Measurements from ENCODE around the gene GPRIN3.

Gene GPRIN3

DNA sequence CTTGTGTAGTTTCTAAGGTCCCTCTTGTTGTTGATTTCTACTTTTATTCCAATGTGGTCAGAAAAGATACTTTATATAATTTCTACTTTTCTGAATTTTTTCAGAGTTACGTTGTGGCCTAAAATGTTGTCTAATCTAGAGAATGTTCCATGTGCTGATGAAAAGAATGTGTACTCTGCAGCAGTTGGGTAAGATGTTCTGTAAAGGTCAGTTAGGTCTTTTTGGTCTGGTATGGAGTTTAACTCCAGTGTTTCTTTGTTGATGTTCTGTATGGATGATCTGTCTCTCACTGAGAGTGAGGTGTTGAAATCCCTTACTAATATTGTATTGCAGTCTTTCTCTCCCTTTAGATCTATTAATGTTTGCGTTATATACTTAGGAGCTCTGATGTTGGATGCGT is 37.0 kb upstream of the GPRIN3 start:
- TF ChIP-seq, protein P1, sequence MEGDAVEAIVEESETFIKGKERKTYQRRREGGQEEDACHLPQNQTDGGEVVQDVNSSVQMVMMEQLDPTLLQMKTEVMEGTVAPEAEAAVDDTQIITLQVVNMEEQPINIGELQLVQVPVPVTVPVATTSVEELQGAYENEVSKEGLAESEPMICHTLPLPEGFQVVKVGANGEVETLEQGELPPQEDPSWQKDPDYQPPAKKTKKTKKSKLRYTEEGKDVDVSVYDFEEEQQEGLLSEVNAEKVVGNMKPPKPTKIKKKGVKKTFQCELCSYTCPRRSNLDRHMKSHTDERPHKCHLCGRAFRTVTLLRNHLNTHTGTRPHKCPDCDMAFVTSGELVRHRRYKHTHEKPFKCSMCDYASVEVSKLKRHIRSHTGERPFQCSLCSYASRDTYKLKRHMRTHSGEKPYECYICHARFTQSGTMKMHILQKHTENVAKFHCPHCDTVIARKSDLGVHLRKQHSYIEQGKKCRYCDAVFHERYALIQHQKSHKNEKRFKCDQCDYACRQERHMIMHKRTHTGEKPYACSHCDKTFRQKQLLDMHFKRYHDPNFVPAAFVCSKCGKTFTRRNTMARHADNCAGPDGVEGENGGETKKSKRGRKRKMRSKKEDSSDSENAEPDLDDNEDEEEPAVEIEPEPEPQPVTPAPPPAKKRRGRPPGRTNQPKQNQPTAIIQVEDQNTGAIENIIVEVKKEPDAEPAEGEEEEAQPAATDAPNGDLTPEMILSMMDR (IDR thresholded peaks at IDR 0.05; ENCODE audit: low read depth, low read length) = no peak

DNA sequence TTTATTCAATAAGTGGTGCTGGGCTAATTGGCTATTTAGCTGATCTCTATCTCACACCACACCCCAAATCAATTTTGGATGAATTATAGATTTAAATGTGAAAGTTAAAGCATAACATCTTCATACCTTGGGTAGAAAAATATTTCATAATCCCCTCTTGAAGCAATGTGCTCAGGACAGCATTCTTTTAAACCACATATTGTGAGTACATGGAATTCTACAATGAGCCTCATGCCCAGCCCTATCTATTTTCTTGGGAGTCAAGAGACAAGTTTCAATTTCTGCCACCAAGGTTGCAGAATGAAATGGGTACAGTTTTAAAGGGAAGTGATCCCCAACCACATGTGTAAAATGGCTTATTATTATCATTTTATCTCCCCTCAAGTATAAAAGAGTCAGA is 30.6 kb upstream of the GPRIN3 start:
- DNase-seq (ENCODE audit: extremely low read depth, low read depth) = no peak
- TF ChIP-seq, protein P1 (IDR thresholded peaks at IDR 0.05; ENCODE audit: low read depth, low read length) = no peak

More for the DNA sequence above, 37.0 kb upstream of the GPRIN3 start:
- no peak for DNase-seq (ENCODE audit: extremely low read depth, low read depth)

DNA sequence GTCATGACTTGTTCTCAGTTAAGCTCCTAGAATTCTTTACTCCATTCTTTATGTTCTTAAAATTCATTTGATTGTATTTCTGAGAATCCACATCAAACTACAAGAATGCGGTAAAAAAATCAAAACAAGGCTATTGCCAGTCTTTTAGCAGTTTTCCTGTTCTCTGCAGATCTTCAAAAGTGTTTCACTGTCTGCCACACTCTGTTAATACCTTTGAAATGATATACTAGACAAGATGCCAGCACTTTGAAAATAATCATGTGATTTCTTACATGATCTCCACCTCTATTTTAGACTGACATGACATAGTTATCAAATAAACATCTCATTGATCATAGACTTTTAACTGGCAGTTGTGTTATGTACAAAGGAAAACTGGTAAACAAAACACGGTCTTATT is 30.1 kb upstream of the GPRIN3 start:
- TF ChIP-seq, protein P1 (IDR thresholded peaks at IDR 0.05; ENCODE audit: low read depth, low read length) = no peak

DNA sequence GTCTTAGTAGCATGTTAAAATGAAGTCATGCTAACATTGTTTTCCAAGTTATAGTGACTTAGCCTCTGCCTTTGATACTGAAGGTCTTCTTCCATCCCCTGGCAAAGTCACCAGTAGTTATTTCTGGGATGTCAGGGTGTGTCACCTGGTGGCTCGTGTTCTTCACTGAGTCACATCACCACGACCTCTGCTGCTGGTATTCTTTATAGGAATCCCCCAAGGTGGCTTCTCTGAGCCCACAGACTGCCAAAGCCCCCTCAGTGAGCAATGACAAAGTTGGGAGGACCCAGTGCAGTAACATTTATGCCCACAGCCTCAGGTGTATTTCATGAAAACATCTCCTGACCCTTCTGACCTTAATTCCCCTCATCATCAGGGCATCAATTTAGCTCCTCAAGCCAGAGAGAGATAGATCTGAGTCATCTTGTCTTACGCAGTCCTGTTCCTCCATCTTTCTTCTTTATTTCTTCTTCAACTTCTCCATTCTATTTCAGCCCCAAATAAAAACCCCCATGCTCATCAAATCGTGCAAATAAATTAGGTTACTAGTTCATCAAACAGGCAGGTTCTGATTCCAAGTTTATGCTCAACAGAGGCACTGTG is 29.3 kb upstream of the GPRIN3 start:
- DNase-seq (ENCODE audit: extremely low read depth, low read depth) = no peak
- TF ChIP-seq, protein P1 (IDR thresholded peaks at IDR 0.05; ENCODE audit: low read depth, low read length) = no peak

More for the DNA sequence above, 30.1 kb upstream of the GPRIN3 start:
- no peak for DNase-seq (ENCODE audit: extremely low read depth, low read depth)

DNA sequence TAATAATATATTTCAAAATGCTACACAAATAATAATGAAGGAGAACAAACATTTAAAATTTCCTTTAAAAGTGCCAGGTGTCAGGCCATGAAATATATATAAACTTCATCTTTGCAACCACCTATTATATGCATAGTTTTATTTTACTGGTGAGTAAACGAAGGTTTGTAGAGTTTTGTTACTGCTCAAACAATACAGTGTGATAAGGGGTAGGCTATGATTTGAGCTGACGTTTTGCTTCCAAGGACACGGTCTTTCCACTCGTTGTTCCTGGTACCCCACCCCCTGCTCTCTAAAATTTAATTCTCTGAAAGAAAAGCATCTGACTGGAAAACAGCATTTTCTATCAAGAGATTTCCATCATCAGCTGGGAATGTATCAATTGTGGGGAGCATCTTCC is 27.2 kb upstream of the GPRIN3 start:
- TF ChIP-seq, protein P1 (IDR thresholded peaks at IDR 0.05; ENCODE audit: low read depth, low read length) = no peak
- DNase-seq (ENCODE audit: extremely low read depth, low read depth) = no peak

DNA sequence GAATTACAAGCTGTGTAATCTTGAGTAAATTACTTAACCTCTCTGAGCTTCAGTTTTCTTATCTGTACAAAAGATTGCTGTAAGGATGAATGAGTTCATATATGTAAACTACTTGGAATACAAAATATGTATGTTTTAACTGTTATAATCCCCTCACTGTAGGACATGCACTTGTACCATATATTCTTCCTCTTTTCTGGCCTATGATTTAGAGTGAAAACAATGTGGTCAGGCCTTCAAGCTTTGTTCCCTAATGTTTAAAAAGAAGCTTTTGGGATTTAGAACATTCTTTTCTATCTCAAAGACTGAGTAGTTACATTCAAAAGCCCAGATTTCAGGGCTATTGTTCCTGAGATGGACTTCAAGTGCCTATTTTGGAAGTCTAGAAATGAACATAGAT is 26.7 kb upstream of the GPRIN3 start:
- DNase-seq (ENCODE audit: extremely low read depth, low read depth) = no peak
- TF ChIP-seq, protein P1 (IDR thresholded peaks at IDR 0.05; ENCODE audit: low read depth, low read length) = no peak

DNA sequence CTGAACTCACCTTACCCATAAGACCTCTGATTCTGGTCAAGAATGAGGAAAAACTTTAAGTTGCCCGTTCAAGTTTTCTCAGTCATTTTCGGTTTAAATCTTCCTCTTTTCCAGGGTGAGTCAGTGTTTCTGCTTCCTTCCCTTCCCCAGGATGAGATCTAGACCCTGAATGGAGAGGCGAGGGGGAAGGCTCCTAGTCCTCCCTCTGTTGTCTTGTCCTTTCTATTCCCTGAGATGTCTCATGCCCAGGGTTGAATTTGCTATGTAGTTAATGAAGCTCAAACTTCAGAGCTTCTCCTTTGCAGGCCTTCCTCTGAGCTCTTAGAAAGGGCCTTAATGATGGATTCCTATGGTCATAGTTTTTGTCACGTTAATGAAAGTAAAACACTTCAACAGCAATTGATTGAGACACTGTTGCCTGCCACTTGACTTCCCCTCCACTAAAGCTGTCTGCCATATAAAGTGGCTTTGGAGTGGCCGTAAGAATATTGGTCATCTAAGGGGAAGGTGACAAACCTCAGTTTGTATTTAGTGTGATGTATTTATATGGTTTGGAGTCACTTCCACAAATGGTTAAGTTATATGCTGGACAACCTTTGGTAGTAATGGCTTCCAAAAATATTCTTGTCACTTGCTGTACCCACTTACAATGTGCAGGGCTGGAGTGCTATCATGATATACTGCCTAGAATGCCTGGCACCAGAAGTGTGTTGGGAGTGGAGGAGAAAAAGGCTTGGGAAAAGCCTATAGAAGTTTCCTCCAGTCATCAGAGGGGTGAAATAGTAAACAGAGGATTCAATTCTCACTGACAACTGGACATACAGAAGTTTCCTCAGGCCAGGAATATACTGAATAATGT is 24.3 kb upstream of the GPRIN3 start:
- DNase-seq (ENCODE audit: extremely low read depth, low read depth) = no peak
- TF ChIP-seq, protein P1 (IDR thresholded peaks at IDR 0.05; ENCODE audit: low read depth, low read length) = no peak
